HEK293T (cell line): ENCODE data around the gene S100A9.

Source experiments
- ARNT ChIP-seq: fragments of 450-650 bp; IDR thresholded peaks from 2 replicates; pipeline ENCODE4 v1.6.1; 2017; ENCODE audit warnings: mild to moderate bottlenecking
- BHLHE40 ChIP-seq: fragments of 450-650 bp; IDR thresholded peaks from 2 replicates; pipeline ENCODE4 v1.6.1; 2016; ENCODE audit warnings: mild to moderate bottlenecking, moderate library complexity, borderline replicate concordance
- CTBP1 ChIP-seq: fragments of 450-650 bp; IDR thresholded peaks from 2 replicates; pipeline ENCODE4 v1.6.1; 2016; ENCODE audit warnings: borderline replicate concordance
- ELF4 ChIP-seq: fragments of 450-650 bp; IDR thresholded peaks from 2 replicates; pipeline ENCODE4 v1.6.1; 2017; ENCODE audit warnings: antibody characterized with exemption
- FOXA1 ChIP-seq: fragments of 450-650 bp; IDR thresholded peaks from 2 replicates; pipeline ENCODE4 v1.6.1; 2016; ENCODE audit warnings: mild to moderate bottlenecking
- FOXK2 ChIP-seq: fragments of 450-650 bp; IDR thresholded peaks from 2 replicates; pipeline ENCODE4 v1.6.1; 2016; ENCODE audit warnings: mild to moderate bottlenecking
- FOXM1 ChIP-seq: fragments of 450-650 bp; IDR thresholded peaks from 2 replicates; pipeline ENCODE4 v1.6.1; 2017; ENCODE audit warnings: mild to moderate bottlenecking, borderline replicate concordance
- HDGF ChIP-seq: fragments of 450-650 bp; IDR thresholded peaks from 2 replicates; pipeline ENCODE4 v1.6.1; 2017; ENCODE audit warnings: antibody characterized with exemption, borderline replicate concordance
- LEF1 ChIP-seq: fragments of 450-650 bp; IDR thresholded peaks from 2 replicates; pipeline ENCODE4 v1.6.1; 2017; ENCODE audit warnings: mild to moderate bottlenecking, borderline replicate concordance
- NFRKB ChIP-seq: fragments of 450-650 bp; IDR thresholded peaks from 2 replicates; pipeline ENCODE4 v1.6.1; 2016; ENCODE audit warnings: mild to moderate bottlenecking, moderate library complexity
- SP1 ChIP-seq: fragments of 450-650 bp; IDR thresholded peaks from 2 replicates; pipeline ENCODE4 v1.6.1; 2017
- SUZ12 ChIP-seq: fragments of 450-650 bp; IDR thresholded peaks from 2 replicates; pipeline ENCODE4 v1.6.1; 2016; ENCODE audit warnings: mild to moderate bottlenecking
- ZNF384 ChIP-seq: fragments of 450-650 bp; IDR thresholded peaks from 2 replicates; pipeline ENCODE4 v1.6.1; 2016
- TF ChIP-seq, protein P1 (sequence below): fragments of 450-650 bp; IDR thresholded peaks from 2 replicates; pipeline ENCODE4 v1.6.1; 2016

DNA sequence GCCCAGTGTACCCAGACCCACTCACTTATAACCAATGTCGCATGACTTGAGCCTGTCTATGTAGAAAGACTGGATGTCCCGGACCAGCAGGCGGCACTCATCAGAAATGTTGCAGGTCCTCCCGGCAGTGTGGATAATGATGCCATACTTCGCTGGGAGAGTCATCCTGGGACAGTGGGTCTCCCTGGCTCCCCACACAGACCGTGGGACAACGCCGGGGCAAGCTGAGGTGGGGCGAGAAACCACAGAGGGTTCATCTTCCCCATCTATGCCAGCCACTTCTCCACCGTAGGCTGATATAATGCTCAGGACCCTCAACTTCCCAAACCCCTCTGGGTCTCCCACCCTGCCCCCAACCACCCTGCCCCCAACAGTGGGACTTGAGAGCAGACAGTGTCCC, 17.3 kb upstream of the S100A9 start:
- TF ChIP-seq SUZ12 (no peak), BHLHE40 (no peak), ARNT (no peak), ELF4 (no peak), CTBP1 (no peak), HDGF (no peak), FOXK2 (no peak), ZNF384 (no peak), FOXA1 (no peak), NFRKB (no peak), LEF1 (no peak), FOXM1 (no peak), SP1 (no peak)
- TF ChIP-seq, protein P1, sequence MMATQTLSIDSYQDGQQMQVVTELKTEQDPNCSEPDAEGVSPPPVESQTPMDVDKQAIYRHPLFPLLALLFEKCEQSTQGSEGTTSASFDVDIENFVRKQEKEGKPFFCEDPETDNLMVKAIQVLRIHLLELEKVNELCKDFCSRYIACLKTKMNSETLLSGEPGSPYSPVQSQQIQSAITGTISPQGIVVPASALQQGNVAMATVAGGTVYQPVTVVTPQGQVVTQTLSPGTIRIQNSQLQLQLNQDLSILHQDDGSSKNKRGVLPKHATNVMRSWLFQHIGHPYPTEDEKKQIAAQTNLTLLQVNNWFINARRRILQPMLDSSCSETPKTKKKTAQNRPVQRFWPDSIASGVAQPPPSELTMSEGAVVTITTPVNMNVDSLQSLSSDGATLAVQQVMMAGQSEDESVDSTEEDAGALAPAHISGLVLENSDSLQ = no peak
